GM19324 (cell line): ENCODE results near the gene GCC2.
"Not testable (repeated sequence)": the region's sequence is repeated elsewhere in the genome, so short reads cannot be mapped to it uniquely, and the experiment has no call there.

Experiments used
- ATAC-seq: cut with Tn5 transposase; IDR thresholded peaks from one replicate; pipeline ENCODE4 v1.9.1; 2021; ENCODE audit warnings: mild to moderate bottlenecking, moderate library complexity; ENCODE audit not compliant: unreplicated experiment, low FRiP score

Gene GCC2

DNA sequence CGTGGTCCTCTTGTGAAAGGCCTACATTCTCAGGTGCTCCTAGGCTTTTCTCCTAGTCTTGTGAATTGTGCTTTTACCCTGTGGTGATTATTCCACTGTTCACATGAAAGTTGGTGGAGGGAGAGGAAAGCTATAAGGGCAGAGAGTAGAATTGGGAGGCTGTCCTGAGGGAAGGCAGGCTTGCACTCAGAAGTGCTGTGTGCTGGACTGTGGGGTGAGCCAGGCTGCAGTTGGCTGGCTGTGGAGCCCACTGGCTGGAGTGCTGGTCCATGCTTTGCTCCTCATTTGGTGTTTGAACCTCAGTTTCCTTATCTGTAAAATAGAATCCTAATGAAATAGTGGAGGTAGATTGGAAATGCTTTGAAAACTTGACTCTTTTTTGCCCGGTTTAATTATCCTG, 106.6 kb downstream of the GCC2 start:
- no peak for ATAC-seq

DNA sequence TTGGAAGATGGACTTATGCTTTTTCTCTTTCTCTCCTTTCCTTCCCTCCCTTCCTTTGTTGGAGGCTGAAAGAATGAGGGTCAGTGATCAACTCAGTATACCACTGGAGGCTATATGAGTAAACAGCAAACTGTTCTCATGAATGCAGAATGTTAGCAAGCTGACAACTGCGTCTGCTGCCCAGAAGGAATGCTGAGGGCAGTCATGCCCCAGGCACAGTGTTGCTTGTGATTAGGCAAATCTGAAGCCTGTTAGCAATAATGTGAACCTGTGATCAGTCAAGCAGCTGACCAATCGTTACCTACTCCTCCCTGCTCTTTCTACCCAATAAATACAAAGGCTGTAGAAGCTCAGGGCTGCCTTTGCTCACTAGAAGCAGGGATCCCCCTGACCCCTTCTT, 107.6 kb downstream of the GCC2 start:
- not testable (repeated sequence) for ATAC-seq
